K562 (cell line): Measurements from ENCODE around the gene PCDHB14. TPM values are rescaled to one million over a fixed set of nuclear protein-coding genes. Genes with fewer than 3 reads are reported as not detected.
"Not testable (repeated sequence)": the region's sequence is repeated elsewhere in the genome, so short reads cannot be mapped to it uniquely, and the experiment has no call there.

Source experiments
- ATAC-seq: fragments of 200-7000 bp; cut with Tn5 transposase; 3 replicates; pipeline ENCODE4 v1.9.1; 2020; ENCODE audit warnings: moderate library complexity
- BruUV-seq: library from RNA; stranded (reverse); fragments of 400-500 nt; replicated peaks from 2 replicates; lab custom pipeline; 2021; lab: Mats Ljungman, UMichigan
- CTCF ChIA-PET: fragments of 300-600 bp; formaldehyde crosslinking; extraction: SDS; loops from one replicate; lab custom pipeline; 2021; ENCODE audit warnings: low intra/inter-chr PET ratio; lab: Yijun Ruan, JAX
- POLR2A ChIA-PET: fragments of 300-600, 350-650 bp; sonication (Branson Sonifier 250); formaldehyde crosslinking; extraction: SDS; loops from one replicate; lab custom pipeline; 2021; ENCODE audit warnings: antibody characterized with exemption, inconsistent platforms; lab: Yijun Ruan, JAX
- DNase-seq, 4 experiments: peaks; one replicate each; pipeline versions ENCODE4 v3.0.0 to v3.0.0-alpha.2; 2011 to 2018; ENCODE audit warnings: low spot score in 3 of 4, mixed read lengths in 3 of 4; ENCODE audit errors: extremely low read depth in 1 of 4
- FAIRE-seq: peaks from 2 replicates; lab custom pipeline; 2011; peaks lifted over from hg19 to GRCh38; lab: Jason Lieb, UNC
- H2AFZ ChIP-seq: 2 replicates; pipeline ENCODE4 v1.6.0; 2011; ENCODE audit warnings: low read depth, low read length, control low read depth, inconsistent platforms
- H3K27ac ChIP-seq: fragments of 200-600 bp; 3 replicates; pipeline ENCODE4 v1.8.0; 2011; ENCODE audit warnings: low read depth, mild to moderate bottlenecking, control low read depth, inconsistent platforms, low read length, moderate library complexity, mixed read lengths; ENCODE audit errors: extremely low read depth
- H3K27me3 ChIP-seq, 2 experiments: fragments of 300-600 bp in 1 of 2; 2 replicates in 1 of 2; 3 replicates in 1 of 2; pipeline versions ENCODE4 v1.6.0 to v1.8.0; 2011; ENCODE audit warnings: inconsistent platforms in 2 of 2, low read length in 2 of 2, mild to moderate bottlenecking in 1 of 2, mixed read lengths in 1 of 2, moderate library complexity in 1 of 2; ENCODE audit not compliant: control insufficient read depth in 2 of 2, insufficient read depth in 2 of 2
- H3K36me3 ChIP-seq: fragments of 300-600 bp; 3 replicates; pipeline ENCODE4 v1.8.0; 2011; ENCODE audit warnings: mild to moderate bottlenecking, low read length, inconsistent platforms; ENCODE audit not compliant: control insufficient read depth, insufficient read depth
- H3K4me1 ChIP-seq, 2 experiments: fragments of 200-600 bp in 1 of 2; replicated peaks in 1 of 2; 2 replicates in 1 of 2; 3 replicates in 1 of 2; pipeline versions ENCODE4 v1.5.1 to v1.8.0; 2011; ENCODE audit warnings: inconsistent platforms in 2 of 2, low read length in 2 of 2, mild to moderate bottlenecking in 1 of 2, mixed read lengths in 1 of 2, moderate library complexity in 1 of 2; ENCODE audit not compliant: control insufficient read depth in 2 of 2, insufficient read depth in 2 of 2
- H3K4me2 ChIP-seq: 2 replicates; pipeline ENCODE4 v1.6.1; 2011; ENCODE audit warnings: low read length, control low read depth, inconsistent platforms, mixed read lengths; ENCODE audit not compliant: insufficient read depth
- H3K4me3 ChIP-seq: fragments of 200-600 bp; sonication (generic), shearing (Covaris generic); 2 replicates; pipeline ENCODE4 v1.5.1; 2016; ENCODE audit warnings: control low read depth, inconsistent platforms
- H3K79me2 ChIP-seq: fragments of 200-600 bp; 3 replicates; pipeline ENCODE4 v1.8.0; 2011; ENCODE audit warnings: low read length, inconsistent platforms; ENCODE audit not compliant: control insufficient read depth, insufficient read depth
- H3K9ac ChIP-seq, 2 experiments: 2 replicates each; pipeline versions ENCODE4 v1.6.0 to v1.6.1; 2011; ENCODE audit warnings: low read depth in 2 of 2, low read length in 2 of 2, control low read depth in 1 of 2, inconsistent platforms in 1 of 2, mild to moderate bottlenecking in 1 of 2, mixed read lengths in 1 of 2; ENCODE audit not compliant: insufficient read depth in 1 of 2
- H3K9me1 ChIP-seq: one replicate; pipeline ENCODE4 v1.6.0; 2011; ENCODE audit warnings: inconsistent platforms, mild to moderate bottlenecking, low read length, moderate library complexity; ENCODE audit not compliant: control insufficient read depth, insufficient read depth
- H3K9me3 ChIP-seq: replicated peaks from 2 replicates; pipeline ENCODE4 v1.5.1; 2011; ENCODE audit warnings: low read depth, low read length, inconsistent platforms; ENCODE audit not compliant: control insufficient read depth, insufficient read depth
- H4K20me1 ChIP-seq: replicated peaks from 2 replicates; pipeline ENCODE4 v1.6.1; 2011; ENCODE audit warnings: low read length, inconsistent platforms, mixed read lengths; ENCODE audit not compliant: control insufficient read depth, insufficient read depth
- RAD21 ChIP-seq, 2 experiments: fragments of 250-450 bp in 1 of 2; fragments of 450-650 bp in 1 of 2; sonication (Bioruptor Pico) in 1 of 2; formaldehyde crosslinking in 1 of 2; IDR thresholded peaks in 1 of 2; conservative IDR thresholded peaks in 1 of 2; 2 replicates each; pipeline versions ENCODE4 v1.4.0 to v1.8.0; 2020 to 2022; ENCODE audit warnings: mild to moderate bottlenecking in 2 of 2, moderate library complexity in 1 of 2
- U2AF2 ChIP-seq: fragments of 200-400 bp; formaldehyde crosslinking; optimal IDR thresholded peaks from 2 replicates; pipeline ENCODE3; 2017; ENCODE audit warnings: low read depth, mild to moderate bottlenecking, low read length
- WGBS: fragments of 100-300 bp; shearing (Covaris generic); methylation state at CpG from one replicate; pipeline ENCODE4 v1.1.6; 2016; ENCODE audit warnings: low coverage, mixed read lengths; ENCODE audit not compliant: insufficient coverage; ENCODE audit errors: missing lambda C conversion rate; 5-methylcytosine and 5-hydroxymethylcytosine counted together
- in situ Hi-C: fragments of 300-500 bp; cut with MboI; formaldehyde crosslinking; loops from 4 replicates; pipeline ENCODE4 v1.15.0; 2018; ENCODE audit warnings: inconsistent platforms, mixed read lengths
- intact Hi-C: fragments of 100-400 bp; cut with micrococcal nuclease; formaldehyde crosslinking; loops from 2 replicates; pipeline ENCODE4 v1.14.2; 2022
- polyA plus RNA-seq, 8 experiments: library from polyadenylated mRNA; depleted of rRNA in 4 of 8; stranded (reverse) in 5 of 8; unstranded in 3 of 8; fragments of >200 nt; fragmentation: Nextera tagmentation in 2 of 8; fragmentation: Illumina TruSeq in 1 of 8; extraction: Ambion mirVana in 2 of 8; extraction: Trizol in 1 of 8; gene quantifications; 2 replicates each; pipeline versions ENCODE4 v1.2.1 to v1.2.3, GENCODE V29; 2011 to 2014; ENCODE audit warnings: inconsistent platforms in 1 of 8, missing spikeins in 1 of 8
- total RNA-seq, 7 experiments: library from RNA; depleted of rRNA in 6 of 7; stranded (reverse); fragments of >200 nt in 6 of 7; fragmentation: Illumina TruSeq in 2 of 7; extraction: Trizol in 2 of 7; gene quantifications; 2 replicates each; pipeline versions ENCODE4 v1.2.1 to v1.2.3, GENCODE V29; 2011 to 2021; ENCODE audit warnings: low replicate concordance in 1 of 7
- TF ChIP-seq, protein P1 (sequence below), 3 experiments: IDR thresholded peaks in 2 of 3; conservative IDR thresholded peaks in 1 of 3; 2 replicates each; pipeline ENCODE4 v1.5.1; 2011 to 2012; ENCODE audit warnings: low read length in 3 of 3, mild to moderate bottlenecking in 3 of 3, control low read depth in 2 of 3, improper control_type of control experiment in 1 of 3, inconsistent platforms in 1 of 3, low read depth in 1 of 3, mixed read lengths in 1 of 3, moderate library complexity in 1 of 3; ENCODE audit not compliant: insufficient read depth in 2 of 3

Gene PCDHB14
- total and polyA plus RNA-seq, 9 of the 15 experiments (the other 6 are each of a cell fraction or from before 2014, with no cell fraction given) = not detected

DNA sequence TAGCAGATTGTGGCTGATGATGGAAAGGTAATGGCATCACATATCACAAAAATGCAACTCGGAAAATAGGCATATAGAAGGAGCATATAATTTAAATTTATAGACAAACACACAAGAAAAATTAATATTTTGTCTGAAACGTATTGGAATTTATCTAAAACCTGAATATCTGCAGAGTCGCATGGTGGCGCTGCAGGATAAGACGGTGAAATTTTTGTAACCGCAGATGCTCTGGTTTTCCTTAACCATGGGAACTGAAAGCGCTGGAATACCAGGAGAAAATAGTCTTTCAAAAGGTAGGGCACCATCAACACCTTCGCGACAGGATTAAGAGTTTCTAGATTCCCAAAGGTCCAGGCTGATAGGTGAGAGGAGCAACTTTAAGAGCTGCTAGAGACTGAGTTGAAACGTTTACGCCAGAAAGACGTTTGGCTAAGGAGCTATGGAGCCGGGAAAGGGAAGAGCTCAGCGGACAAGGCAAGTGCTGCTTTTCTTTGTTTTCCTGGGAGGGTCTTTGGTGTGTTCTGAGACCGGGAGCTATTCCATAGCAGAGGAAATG lies 11.0 kb downstream of the PCDHB14 start:
- 1% methylated on average over 15 of the region's 15 CpGs for WGBS

GRCh38 chr5:141235922-141236321 lies 12.8 kb downstream of the PCDHB14 start:
- H3K79me2 ChIP-seq, H3K9me1 ChIP-seq, FAIRE-seq, H3K4me3 ChIP-seq, H3K4me2 ChIP-seq, H4K20me1 ChIP-seq, DNase-seq, ATAC-seq, H3K9me3 ChIP-seq, H3K9ac ChIP-seq, CTCF ChIA-PET, BruUV-seq, POLR2A ChIA-PET, H3K4me1 ChIP-seq, H3K27ac ChIP-seq, H3K36me3 ChIP-seq, H2AFZ ChIP-seq: not testable (repeated sequence)
- intact Hi-C loops = loop anchor here (10.0 kb wide), 1 partner anchor 279 kb away; no protein-coding TSS in a partner anchor
- 13% methylated on average over 36 of the region's 40 CpGs for WGBS
- peaks cover 2 to 14% of the 10 kb centered on the region in 2 experiments; a peak in 2 of 5 replicates for H3K27me3 ChIP-seq
- in situ Hi-C loops = loop anchor here (10.0 kb wide), 1 partner anchor 329 kb away; no protein-coding TSS in a partner anchor

More for the DNA sequence above, 11.0 kb downstream of the PCDHB14 start:
- H3K27ac ChIP-seq = no peak overlapping the region
- no peaks in the 10 kb centered on the region for H3K9me3 ChIP-seq
- DNase-seq (peak in 1 of 4 experiments; percentile 9), FAIRE-seq (no peak), ATAC-seq (no peak)
- ChIA-PET CTCF (no interaction called here), POLR2A (no interaction called here)
- no peak overlapping the region for H3K4me3 ChIP-seq
- no peak overlapping the region for H3K9ac ChIP-seq
- in situ Hi-C loops = loop anchor here (10.0 kb wide), 1 partner anchor 331 kb away; no protein-coding TSS in a partner anchor
- H3K79me2 ChIP-seq = no peaks in the 10 kb centered on the region
- TF ChIP-seq, protein P1, sequence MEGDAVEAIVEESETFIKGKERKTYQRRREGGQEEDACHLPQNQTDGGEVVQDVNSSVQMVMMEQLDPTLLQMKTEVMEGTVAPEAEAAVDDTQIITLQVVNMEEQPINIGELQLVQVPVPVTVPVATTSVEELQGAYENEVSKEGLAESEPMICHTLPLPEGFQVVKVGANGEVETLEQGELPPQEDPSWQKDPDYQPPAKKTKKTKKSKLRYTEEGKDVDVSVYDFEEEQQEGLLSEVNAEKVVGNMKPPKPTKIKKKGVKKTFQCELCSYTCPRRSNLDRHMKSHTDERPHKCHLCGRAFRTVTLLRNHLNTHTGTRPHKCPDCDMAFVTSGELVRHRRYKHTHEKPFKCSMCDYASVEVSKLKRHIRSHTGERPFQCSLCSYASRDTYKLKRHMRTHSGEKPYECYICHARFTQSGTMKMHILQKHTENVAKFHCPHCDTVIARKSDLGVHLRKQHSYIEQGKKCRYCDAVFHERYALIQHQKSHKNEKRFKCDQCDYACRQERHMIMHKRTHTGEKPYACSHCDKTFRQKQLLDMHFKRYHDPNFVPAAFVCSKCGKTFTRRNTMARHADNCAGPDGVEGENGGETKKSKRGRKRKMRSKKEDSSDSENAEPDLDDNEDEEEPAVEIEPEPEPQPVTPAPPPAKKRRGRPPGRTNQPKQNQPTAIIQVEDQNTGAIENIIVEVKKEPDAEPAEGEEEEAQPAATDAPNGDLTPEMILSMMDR (IDR thresholded peaks at IDR 0.05 in 2 of 3, conservative IDR thresholded peaks at IDR 0.05 in 1 of 3; ENCODE audit: insufficient read depth in 2 of 3, low read depth in 1 of 3, low read length in 3 of 3) = peak; percentile 48 to 68 (median 54); a peak in 4 of 6 replicates
- TF ChIP-seq RAD21 (CRISPR knock-in tag; conservative IDR thresholded peaks at IDR 0.05 in 1 of 2, IDR thresholded peaks at IDR 0.05 in 1 of 2) = peak; percentile 19 to 37; a peak in 2 of 4 replicates
- TF ChIP-seq U2AF2 = no peak
- peaks cover 2 to 13% of the 10 kb centered on the region in 2 experiments; a peak in 2 of 5 replicates for H3K27me3 ChIP-seq
- intact Hi-C loops = loop anchor here (10.0 kb wide), 1 partner anchor 281 kb away; no protein-coding TSS in a partner anchor
- BruUV-seq = no TSS peak
- H3K36me3 ChIP-seq = no peaks in the 10 kb centered on the region
- peak overlapping the region; percentile 9; the same call in 1 of the 2 replicates for H2AFZ ChIP-seq
- H3K4me1 ChIP-seq = peaks cover 0 to 5% of the 10 kb centered on the region in 2 experiments; a peak in 1 of 5 replicates
- no peak overlapping the region for H3K4me2 ChIP-seq
- no peaks in the 10 kb centered on the region for H3K9me1 ChIP-seq
- H4K20me1 ChIP-seq = no peaks in the 10 kb centered on the region
